H1 (cell line): ENCODE data around the gene PCED1B. TPM values are rescaled to one million over a fixed set of nuclear protein-coding genes. Genes with fewer than 3 reads are reported as not detected.

Experiments used
- CTCF ChIA-PET: fragments of 300-600 bp; sonication (Branson Sonifier 250); formaldehyde crosslinking; loops from one replicate; lab custom pipeline; 2021; ENCODE audit not compliant: partially characterized antibody; lab: Charles Lee
- POLR2A ChIA-PET: fragments of 300-600 bp; sonication (Branson Sonifier 250); formaldehyde crosslinking; loops from one replicate; lab custom pipeline; 2021; ENCODE audit warnings: inconsistent platforms; ENCODE audit not compliant: partially characterized antibody; lab: Charles Lee
- DNase-seq, 2 experiments: peaks; one replicate each; pipeline versions ENCODE4 v3.0.0 to v3.0.0-alpha.2; 2010 to 2022; ENCODE audit warnings: low spot score in 2 of 2, low read depth in 1 of 2, mixed read lengths in 1 of 2
- FAIRE-seq: peaks from 2 replicates; lab custom pipeline; 2011; peaks lifted over from hg19 to GRCh38; lab: Jason Lieb, UNC
- H2AFZ ChIP-seq: 2 replicates; pipeline ENCODE4 v1.8.1; 2012; ENCODE audit warnings: low read length, inconsistent platforms
- H2AK5ac ChIP-seq: 2 replicates; pipeline ENCODE4 v1.6.1; 2013; ENCODE audit warnings: low read depth, low read length
- H2BK120ac ChIP-seq: replicated peaks from 2 replicates; pipeline ENCODE3; 2013; ENCODE audit warnings: low read depth, low read length, inconsistent platforms
- H2BK12ac ChIP-seq: 2 replicates; pipeline ENCODE4 v1.6.1; 2013; ENCODE audit warnings: low read depth, low read length
- H2BK15ac ChIP-seq: 2 replicates; pipeline ENCODE4 v1.6.1; 2013; ENCODE audit warnings: low read length
- H2BK20ac ChIP-seq: 2 replicates; pipeline ENCODE4 v1.6.1; 2013; ENCODE audit warnings: low read length
- H2BK5ac ChIP-seq: 2 replicates; pipeline ENCODE4 v1.6.1; 2013; ENCODE audit warnings: low read depth, low read length
- H3K14ac ChIP-seq: 2 replicates; pipeline ENCODE4 v1.6.1; 2013; ENCODE audit warnings: inconsistent platforms; ENCODE audit not compliant: insufficient read length
- H3K18ac ChIP-seq: 2 replicates; pipeline ENCODE4 v1.6.1; 2013; ENCODE audit warnings: low read length; ENCODE audit errors: extremely low read depth
- H3K23ac ChIP-seq: 2 replicates; pipeline ENCODE4 v1.6.1; 2013; ENCODE audit warnings: inconsistent platforms; ENCODE audit not compliant: insufficient read length
- H3K23me2 ChIP-seq: 2 replicates; pipeline ENCODE4 v1.6.1; 2013; ENCODE audit warnings: low read depth, low read length
- H3K27ac ChIP-seq: 2 replicates; pipeline ENCODE4 v1.6.1; 2011; ENCODE audit warnings: low read depth, low read length, inconsistent platforms
- H3K27me3 ChIP-seq, 4 experiments: replicated peaks in 1 of 4; 1 replicate in 1 of 4; 2 replicates in 3 of 4; pipeline versions ENCODE4 v1.6.1 to v1.8.1; 2011 to 2013; ENCODE audit warnings: low read length in 3 of 4, mild to moderate bottlenecking in 3 of 4, inconsistent platforms in 2 of 4, mixed read lengths in 2 of 4, moderate library complexity in 1 of 4; ENCODE audit not compliant: control insufficient read depth in 3 of 4, insufficient read depth in 3 of 4; ENCODE audit errors: extremely low read depth in 1 of 4
- H3K36me3 ChIP-seq, 4 experiments: 2 replicates each; pipeline versions ENCODE4 v1.6.1 to v1.8.1; 2011 to 2013; ENCODE audit warnings: mild to moderate bottlenecking in 4 of 4, low read length in 3 of 4, moderate library complexity in 2 of 4, control low read depth in 1 of 4, inconsistent platforms in 1 of 4; ENCODE audit not compliant: insufficient read depth in 4 of 4, control insufficient read depth in 2 of 4
- H3K4ac ChIP-seq: replicated peaks from 2 replicates; pipeline ENCODE3; 2013; ENCODE audit warnings: low read length, low read depth, mixed read lengths, inconsistent platforms; ENCODE audit not compliant: insufficient read length
- H3K4me1 ChIP-seq, 4 experiments: replicated peaks in 1 of 4; 1 replicate in 1 of 4; 2 replicates in 3 of 4; pipeline versions ENCODE4 v1.6.1 to v1.8.1; 2011 to 2013; ENCODE audit warnings: low read length in 3 of 4, inconsistent platforms in 2 of 4, mixed read lengths in 1 of 4; ENCODE audit not compliant: insufficient read depth in 4 of 4, control insufficient read depth in 3 of 4
- H3K4me2 ChIP-seq, 2 experiments: 2 replicates each; pipeline versions ENCODE4 v1.6.1 to v1.8.1; 2011 to 2013; ENCODE audit warnings: low read depth in 2 of 2, low read length in 2 of 2, control low read depth in 1 of 2, inconsistent platforms in 1 of 2, mild to moderate bottlenecking in 1 of 2; ENCODE audit not compliant: insufficient read depth in 1 of 2
- H3K4me3 ChIP-seq, 4 experiments: fragments of 200-600, 300-600 bp in 1 of 4; sonication (generic), shearing (Covaris generic), sonication (Bioruptor Twin) in 1 of 4; 2 replicates each; pipeline versions ENCODE4 v1.5.1 to v1.8.1; 2011 to 2016; ENCODE audit warnings: low read length in 4 of 4, low read depth in 3 of 4, control low read depth in 2 of 4, inconsistent platforms in 2 of 4, mild to moderate bottlenecking in 2 of 4, mixed read lengths in 1 of 4, moderate library complexity in 1 of 4; ENCODE audit not compliant: insufficient read depth in 2 of 4; ENCODE audit errors: extremely low read depth in 1 of 4
- H3K56ac ChIP-seq: replicated peaks from 2 replicates; pipeline ENCODE3; 2013; ENCODE audit warnings: low read depth, mild to moderate bottlenecking, mixed read lengths, low read length, inconsistent platforms; ENCODE audit not compliant: insufficient read length
- H3K79me1 ChIP-seq: 2 replicates; pipeline ENCODE4 v1.6.1; 2013; ENCODE audit warnings: low read depth, low read length, control low read depth
- H3K79me2 ChIP-seq, 2 experiments: 2 replicates each; pipeline versions ENCODE4 v1.6.1 to v1.8.1; 2012 to 2013; ENCODE audit warnings: low read length in 2 of 2, mild to moderate bottlenecking in 2 of 2, inconsistent platforms in 1 of 2; ENCODE audit not compliant: insufficient read depth in 2 of 2, control insufficient read depth in 1 of 2
- H3K9ac ChIP-seq, 4 experiments: replicated peaks in 1 of 4; 1 replicate in 1 of 4; 2 replicates in 3 of 4; pipeline versions ENCODE4 v1.6.1 to v1.8.1; 2011 to 2013; ENCODE audit warnings: low read depth in 3 of 4, low read length in 3 of 4, control low read depth in 2 of 4, mild to moderate bottlenecking in 2 of 4, moderate library complexity in 2 of 4, inconsistent platforms in 1 of 4; ENCODE audit errors: extremely low read depth in 1 of 4
- H3K9me3 ChIP-seq, 2 experiments: 2 replicates each; pipeline versions ENCODE4 v1.6.1 to v1.8.1; 2012 to 2013; ENCODE audit warnings: mild to moderate bottlenecking in 2 of 2, moderate library complexity in 2 of 2, control low read depth in 1 of 2, inconsistent platforms in 1 of 2, low read depth in 1 of 2, low read length in 1 of 2, mixed read lengths in 1 of 2; ENCODE audit not compliant: insufficient read depth in 2 of 2
- H4K20me1 ChIP-seq, 2 experiments: replicated peaks in 1 of 2; 2 replicates each; pipeline versions ENCODE3 to v1.8.1; 2011 to 2013; ENCODE audit warnings: inconsistent platforms in 2 of 2, low read length in 2 of 2, mild to moderate bottlenecking in 1 of 2; ENCODE audit not compliant: insufficient read depth in 2 of 2, control insufficient read depth in 1 of 2
- H4K5ac ChIP-seq: 2 replicates; pipeline ENCODE4 v1.6.1; 2013; ENCODE audit warnings: low read length, low read depth, mixed read lengths, inconsistent platforms; ENCODE audit not compliant: insufficient read length
- H4K8ac ChIP-seq: 2 replicates; pipeline ENCODE4 v1.8.0; 2013; ENCODE audit warnings: mild to moderate bottlenecking, moderate library complexity, low read length, inconsistent platforms; ENCODE audit not compliant: insufficient read depth; ENCODE audit errors: extremely low read depth
- H4K91ac ChIP-seq: replicated peaks from 2 replicates; pipeline ENCODE3; 2013; ENCODE audit warnings: low read length, mixed read lengths, inconsistent platforms; ENCODE audit not compliant: insufficient read length
- ATF2 ChIP-seq: IDR thresholded peaks from 2 replicates; pipeline ENCODE4 v1.6.1; 2012; ENCODE audit warnings: low read length, inconsistent platforms
- CBX8 ChIP-seq: fragments of 300-800, 300-1000 bp; sonication (generic); IDR thresholded peaks from 2 replicates; pipeline ENCODE4 v1.7.1; 2016; ENCODE audit warnings: low read depth, low read length, borderline replicate concordance
- CREB1 ChIP-seq: IDR thresholded peaks from 2 replicates; pipeline ENCODE4 v1.6.1; 2012; ENCODE audit warnings: inconsistent platforms
- CTBP2 ChIP-seq: IDR thresholded peaks from 2 replicates; pipeline ENCODE4 v1.7.0; 2011; ENCODE audit warnings: borderline replicate concordance, mild to moderate bottlenecking, moderate library complexity, mixed read lengths, low read length; ENCODE audit not compliant: insufficient read depth, insufficient read length
- E2F6 ChIP-seq: IDR thresholded peaks from 2 replicates; pipeline ENCODE4 v1.6.1; 2012; ENCODE audit warnings: inconsistent platforms
- EGR1 ChIP-seq: IDR thresholded peaks from 2 replicates; pipeline ENCODE4 v1.6.1; 2011; ENCODE audit warnings: low read depth, low read length, borderline replicate concordance
- KDM5A ChIP-seq: fragments of 200-600 bp; IDR thresholded peaks from 2 replicates; pipeline ENCODE4 v1.7.1; 2012; ENCODE audit warnings: mild to moderate bottlenecking, low read length, inconsistent platforms, mixed read lengths
- MAFK ChIP-seq: IDR thresholded peaks from 2 replicates; pipeline ENCODE4 v1.6.1; 2012; ENCODE audit warnings: low read depth, mild to moderate bottlenecking, improper control_type of control experiment, low read length
- RBBP5 ChIP-seq: IDR thresholded peaks from 2 replicates; pipeline ENCODE4 v1.7.1; 2012; ENCODE audit warnings: low read depth, mild to moderate bottlenecking, inconsistent platforms, low read length, moderate library complexity, borderline replicate concordance
- RFX5 ChIP-seq: IDR thresholded peaks from 2 replicates; pipeline ENCODE4 v1.6.1; 2011; ENCODE audit warnings: low read depth, low read length, improper control_type of control experiment, borderline replicate concordance
- SP1 ChIP-seq: IDR thresholded peaks from 2 replicates; pipeline ENCODE4 v1.6.1; 2011; ENCODE audit warnings: low read depth, low read length
- TCF12 ChIP-seq: IDR thresholded peaks from 2 replicates; pipeline ENCODE4 v1.6.1; 2011; ENCODE audit warnings: low read depth, mild to moderate bottlenecking, low read length
- WGBS, 2 experiments: shearing (Covaris generic) in 1 of 2; methylation state at CpG; one replicate each; pipeline versions ENCODE4 v1.1.6 to v1.1.7; 2013 to 2015; ENCODE audit warnings: low lambda C conversion rate in 2 of 2, mixed read lengths in 2 of 2, inconsistent platforms in 1 of 2, low coverage in 1 of 2, missing lambda C conversion rate in 1 of 2; ENCODE audit not compliant: insufficient replicate concordance in 2 of 2, insufficient coverage in 1 of 2, insufficient read length in 1 of 2; ENCODE audit errors: extremely low coverage in 1 of 2, missing lambda C conversion rate in 1 of 2; 5-methylcytosine and 5-hydroxymethylcytosine counted together
- polyA plus RNA-seq, 7 experiments: library from polyadenylated mRNA; depleted of rRNA in 3 of 7; stranded (reverse) in 5 of 7; unstranded in 2 of 7; fragments of >200 nt in 5 of 7; fragments of 200-250 nt in 2 of 7; gene quantifications; 1 replicate in 5 of 7; 2 replicates in 1 of 7; 4 replicates in 1 of 7; pipeline versions ENCODE4 v1.2.1 to v1.2.3, GENCODE V29; 2011 to 2013; ENCODE audit warnings: missing spikeins in 2 of 7, mixed read lengths in 2 of 7
- total RNA-seq: library from RNA; stranded (reverse); fragmentation: NEBNext Ultra II Directional; extraction: Animal tissue kit (Norgen Biotek cat#: 25700); gene quantifications from 2 replicates; pipeline ENCODE4 v1.2.1, GENCODE V29; 2021

The PCED1B gene
- total and polyA plus RNA-seq, 2 of the 8 experiments (the other 6 are each of a cell fraction or from before 2014, with no cell fraction given) = 4.7 to 5.4 TPM

- Histone ChIP-seq H3K27me3 (peaks cover 0 to 1% (median 0%) of the 10 kb centered on the region in 4 experiments; a peak in 1 of 7 replicates), H3K23ac (no peak overlapping the region), H4K8ac (no peak overlapping the region), H3K23me2 (no peaks in the 10 kb centered on the region), H3K4me1 (no peaks in the 10 kb centered on the region; a peak in 2 of 7 replicates), H2AK5ac (no peak overlapping the region), H3K79me1 (no peaks in the 10 kb centered on the region), H4K91ac (no peak overlapping the region), H2AFZ (no peak overlapping the region), H3K18ac (no peak overlapping the region), H3K4me3 (no peak overlapping the region), H3K9ac (no peak overlapping the region), H2BK5ac (no peak overlapping the region), H3K27ac (no peak overlapping the region), H4K5ac (no peak overlapping the region), H4K20me1 (no peaks in the 10 kb centered on the region), H2BK12ac (no peak overlapping the region), H3K14ac (no peak overlapping the region), H3K4ac (no peak overlapping the region), H2BK20ac (no peak overlapping the region), H3K4me2 (no peak overlapping the region), H2BK15ac (no peak overlapping the region), H2BK120ac (no peak overlapping the region), H3K79me2 (no peaks in the 10 kb centered on the region), H3K56ac (no peak overlapping the region), H3K36me3 (peaks cover 0 to 3% (median 0%) of the 10 kb centered on the region in 4 experiments; a peak in 1 of 8 replicates), H3K9me3 (no peaks in the 10 kb centered on the region; a peak in 1 of 4 replicates)
- ChIA-PET POLR2A (interaction anchor here (1.4 kb wide), 1 partner anchor 10 kb away, joined by 3 read pairs; no protein-coding TSS in a partner anchor), CTCF (no interaction called here)
- FAIRE-seq (no peak), DNase-seq (no peak)
- 82% methylated on average over 1 of the region's 1 CpG; no CpG with 5 or more reads in 1 of the 2 experiments for WGBS, 2 experiments
- no peak for TF ChIP-seq E2F6
- no peak for TF ChIP-seq CREB1
- no peak for TF ChIP-seq ATF2
- TF ChIP-seq RFX5 = no peak
- TF ChIP-seq TCF12 = no peak
- TF ChIP-seq EGR1 = no peak
- TF ChIP-seq KDM5A = no peak
- TF ChIP-seq CBX8 = no peak
- no peak for TF ChIP-seq RBBP5
- no peak for TF ChIP-seq SP1
- no peak for TF ChIP-seq CTBP2
- no peak for TF ChIP-seq MAFK
Observed at GRCh38 chr12:47237751-47238211, 158.4 kb downstream of the PCED1B start.
